ENCODE results near the gene TNFAIP2. TPM values are rescaled to one million over a fixed set of nuclear protein-coding genes. Genes with fewer than 3 reads are reported as not detected.
A peak's percentile ranks its signal among the peaks of the same experiment; 100 is the strongest.

Gene TNFAIP2
- total and polyA plus RNA-seq, 9 of the 15 experiments (the other 6 are each of a cell fraction or from before 2014, with no cell fraction given): 22.6 to 68.6 (median 44.6) TPM

DNA sequence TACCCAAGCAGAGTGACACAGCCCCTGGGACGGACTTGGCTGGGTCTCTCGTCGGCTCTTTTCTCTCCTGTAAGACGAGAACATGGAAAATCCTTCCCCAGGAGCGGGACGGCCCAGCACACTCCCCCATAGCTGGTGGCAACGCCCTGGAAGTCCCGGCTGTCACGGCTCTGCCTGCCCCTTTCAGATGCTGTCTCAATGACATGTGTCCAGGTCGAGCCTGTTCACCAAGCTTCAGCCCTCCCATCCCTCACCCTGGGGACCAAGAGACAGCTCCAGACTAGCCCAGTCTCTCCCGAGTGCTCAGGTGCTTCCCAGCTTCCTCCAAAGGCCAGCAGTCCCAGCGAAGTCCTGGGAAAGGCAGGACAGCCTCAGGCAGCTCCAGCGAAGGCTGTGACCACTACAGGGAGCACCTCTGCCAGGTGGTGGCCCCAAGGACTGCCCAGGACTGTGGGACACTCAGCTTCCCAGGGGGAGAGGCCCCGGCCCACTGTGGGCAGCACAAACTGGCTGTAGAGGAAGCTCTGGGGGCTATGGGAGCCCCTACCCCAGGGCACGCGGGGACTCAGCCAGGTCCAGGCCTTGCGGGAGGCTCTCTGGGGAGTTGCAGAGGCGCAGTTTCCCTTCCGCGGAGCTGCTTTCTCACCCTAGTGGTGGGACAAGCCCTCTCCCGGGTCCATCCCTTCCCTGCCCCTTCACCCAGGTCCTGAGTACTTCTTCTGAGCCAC lies 33.6 kb downstream of the TNFAIP2 start:
- peak; percentile 61 for ATAC-seq
- H3K27ac ChIP-seq (ENCODE audit: extremely low read depth, low read depth, low read length): no peak overlapping the region

More for the DNA sequence above, 33.6 kb downstream of the TNFAIP2 start:
- TF ChIP-seq THRAP3 (IDR thresholded peaks at IDR 0.05; ENCODE audit: borderline replicate concordance): no peak
- TF ChIP-seq SNRNP70 (optimal IDR thresholded peaks at IDR 0.05; ENCODE audit: low read depth, low read length): no peak
- TF ChIP-seq MCM5 (IDR thresholded peaks at IDR 0.05; ENCODE audit: low read depth): no peak
- no peak for TF ChIP-seq U2AF2 (optimal IDR thresholded peaks at IDR 0.05; ENCODE audit: low read depth, low read length)
- no peak for TF ChIP-seq JUN (IDR thresholded peaks at IDR 0.05; ENCODE audit: borderline replicate concordance, low read depth, low read length)
- TF ChIP-seq JUN (CRISPR knock-in tag; IDR thresholded peaks at IDR 0.05; ENCODE audit: borderline replicate concordance): no peak
- no peak for TF ChIP-seq ASH1L (IDR thresholded peaks at IDR 0.05; ENCODE audit: borderline replicate concordance, low read depth, partially characterized antibody)
- TF ChIP-seq ZNF584 (CRISPR knock-in tag; IDR thresholded peaks at IDR 0.05; ENCODE audit: low read depth): no peak
- no peak for TF ChIP-seq RBM25 (IDR thresholded peaks at IDR 0.05; ENCODE audit: low read depth, low read length, severe bottlenecking)
- TF ChIP-seq HLTF (IDR thresholded peaks at IDR 0.05): no peak
- TF ChIP-seq, protein P1, sequence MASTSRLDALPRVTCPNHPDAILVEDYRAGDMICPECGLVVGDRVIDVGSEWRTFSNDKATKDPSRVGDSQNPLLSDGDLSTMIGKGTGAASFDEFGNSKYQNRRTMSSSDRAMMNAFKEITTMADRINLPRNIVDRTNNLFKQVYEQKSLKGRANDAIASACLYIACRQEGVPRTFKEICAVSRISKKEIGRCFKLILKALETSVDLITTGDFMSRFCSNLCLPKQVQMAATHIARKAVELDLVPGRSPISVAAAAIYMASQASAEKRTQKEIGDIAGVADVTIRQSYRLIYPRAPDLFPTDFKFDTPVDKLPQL (IDR thresholded peaks at IDR 0.05; ENCODE audit: extremely low read depth, insufficient read length): no peak
- TF ChIP-seq NR1H2 (CRISPR knock-in tag; IDR thresholded peaks at IDR 0.05): no peak
- TF ChIP-seq ZZZ3 (IDR thresholded peaks at IDR 0.05): no peak
- TF ChIP-seq FOS (IDR thresholded peaks at IDR 0.05; ENCODE audit: extremely low read depth, insufficient read length): no peak
- no peak for TF ChIP-seq HDAC8 (tag; IDR thresholded peaks at IDR 0.05)
- no peak for TF ChIP-seq CCNT2 (IDR thresholded peaks at IDR 0.05; ENCODE audit: borderline replicate concordance, extremely low read depth, insufficient read length, low read depth, low read length)
- TF ChIP-seq, protein P2, sequence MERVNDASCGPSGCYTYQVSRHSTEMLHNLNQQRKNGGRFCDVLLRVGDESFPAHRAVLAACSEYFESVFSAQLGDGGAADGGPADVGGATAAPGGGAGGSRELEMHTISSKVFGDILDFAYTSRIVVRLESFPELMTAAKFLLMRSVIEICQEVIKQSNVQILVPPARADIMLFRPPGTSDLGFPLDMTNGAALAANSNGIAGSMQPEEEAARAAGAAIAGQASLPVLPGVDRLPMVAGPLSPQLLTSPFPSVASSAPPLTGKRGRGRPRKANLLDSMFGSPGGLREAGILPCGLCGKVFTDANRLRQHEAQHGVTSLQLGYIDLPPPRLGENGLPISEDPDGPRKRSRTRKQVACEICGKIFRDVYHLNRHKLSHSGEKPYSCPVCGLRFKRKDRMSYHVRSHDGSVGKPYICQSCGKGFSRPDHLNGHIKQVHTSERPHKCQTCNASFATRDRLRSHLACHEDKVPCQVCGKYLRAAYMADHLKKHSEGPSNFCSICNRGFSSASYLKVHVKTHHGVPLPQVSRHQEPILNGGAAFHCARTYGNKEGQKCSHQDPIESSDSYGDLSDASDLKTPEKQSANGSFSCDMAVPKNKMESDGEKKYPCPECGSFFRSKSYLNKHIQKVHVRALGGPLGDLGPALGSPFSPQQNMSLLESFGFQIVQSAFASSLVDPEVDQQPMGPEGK (CRISPR knock-in tag; IDR thresholded peaks at IDR 0.05; ENCODE audit: borderline replicate concordance): no peak
- TF ChIP-seq EHMT2 (IDR thresholded peaks at IDR 0.05): no peak
- TF ChIP-seq BRD4 (IDR thresholded peaks at IDR 0.05): no peak
- no peak for TF ChIP-seq HSF4 (CRISPR knock-in tag; IDR thresholded peaks at IDR 0.05; ENCODE audit: borderline replicate concordance)
- no peak for TF ChIP-seq XRCC5 (IDR thresholded peaks at IDR 0.05; ENCODE audit: low read depth, low read length)
- FAIRE-seq (no peak), DNase-seq (ENCODE audit: extremely low read depth in 1 of 4, low spot score in 3 of 4) (no peak)
- H2AFZ ChIP-seq (ENCODE audit: low read depth, low read length): no peak overlapping the region
- H3K9ac ChIP-seq (ENCODE audit: insufficient read depth in 1 of 2, low read depth in 2 of 2, low read length in 2 of 2): no peak overlapping the region
- no peaks in the 10 kb centered on the region for H3K36me3 ChIP-seq (ENCODE audit: control insufficient read depth, insufficient read depth, low read length)
- ChIA-PET POLR2A (interaction anchor here (0.6 to 1.1 kb wide), 4 partner anchors 13 to 332 kb away, joined by 3 to 4 read pairs (median 3); no protein-coding TSS in a partner anchor), CTCF (ENCODE audit: low intra/inter-chr PET ratio) (no interaction called here)
- intact Hi-C loops (cut with micrococcal nuclease): no loop called here
- in situ Hi-C loops (cut with MboI): no loop called here
- H3K27me3 ChIP-seq (ENCODE audit: control insufficient read depth in 2 of 2, insufficient read depth in 2 of 2, low read length in 2 of 2): peaks cover 4 to 35% of the 10 kb centered on the region in 2 experiments; a peak in 4 of 5 replicates
- BruUV-seq (replicated peaks): no TSS peak
- peaks cover 0 to 15% of the 10 kb centered on the region in 2 experiments; a peak in 2 of 5 replicates for H3K4me1 ChIP-seq (replicated peaks in 1 of 2; ENCODE audit: control insufficient read depth in 2 of 2, insufficient read depth in 2 of 2, low read length in 2 of 2)
- no peak overlapping the region for H3K4me3 ChIP-seq
- H3K9me3 ChIP-seq (replicated peaks; ENCODE audit: control insufficient read depth, insufficient read depth, low read depth, low read length): no peaks in the 10 kb centered on the region
- no peaks in the 10 kb centered on the region for H4K20me1 ChIP-seq (replicated peaks; ENCODE audit: control insufficient read depth, insufficient read depth, low read length)
- no peaks in the 10 kb centered on the region for H3K9me1 ChIP-seq (ENCODE audit: control insufficient read depth, insufficient read depth, low read length)
- 18% methylated on average over 19 of the region's 21 CpGs for WGBS (ENCODE audit: insufficient coverage, low coverage, missing lambda C conversion rate)
- H3K79me2 ChIP-seq (ENCODE audit: control insufficient read depth, insufficient read depth, low read length): no peaks in the 10 kb centered on the region
- no peak overlapping the region for H3K4me2 ChIP-seq (ENCODE audit: insufficient read depth, low read length)

All from K562 (cell line).